ENCODE data around the gene CAMTA2.

CAMTA2 gene

GRCh38 chr17:4949321-4950074 lies 38.0 kb downstream of the CAMTA2 start:
- Histone ChIP-seq H3K4me1 (peaks cover 11% of the 10 kb centered on the region), H3K27ac (peak overlapping the region; percentile 92), H3K27me3 (ENCODE audit: control insufficient read depth, insufficient read depth, low read length) (no peaks in the 10 kb centered on the region), H3K9me3 (ENCODE audit: control insufficient read depth, low read length) (no peaks in the 10 kb centered on the region), H3K36me3 (ENCODE audit: control insufficient read depth, insufficient read depth, low read length) (no peaks in the 10 kb centered on the region), H3K79me2 (peaks cover 4% of the 10 kb centered on the region), H3K9ac (no peak overlapping the region), H2AFZ (peak overlapping the region; percentile 92), H3K4me3 (ENCODE audit: low read depth, low read length) (peak overlapping the region; percentile 98), H3K4me2 (ENCODE audit: low read length) (peak overlapping the region; percentile 79)
- no peak for TF ChIP-seq CTCF (IDR thresholded peaks at IDR 0.05)

DNA sequence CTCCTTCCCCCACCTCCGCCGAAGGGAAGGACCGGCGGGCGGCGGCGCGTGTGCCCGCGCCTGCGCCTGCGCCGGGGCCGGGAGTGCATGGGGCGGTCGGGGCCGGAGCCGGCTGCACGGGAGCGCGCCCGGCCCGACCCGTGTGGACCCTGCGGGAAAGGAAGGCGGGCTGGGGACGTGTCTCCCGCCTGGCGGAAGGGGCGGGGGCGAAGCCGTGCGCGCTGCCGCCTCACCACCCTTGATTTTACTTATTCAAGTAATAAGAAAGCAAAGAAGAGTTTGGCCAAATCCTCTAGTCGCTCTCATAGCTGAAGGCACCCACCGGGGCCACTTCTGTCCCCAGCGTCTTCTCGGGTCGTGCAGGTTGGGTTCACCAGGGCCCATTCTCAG lies 38.5 kb downstream of the CAMTA2 start:
- TF ChIP-seq CTCF (IDR thresholded peaks at IDR 0.05): no peak
- Histone ChIP-seq H3K27ac (peak overlapping the region; percentile 92), H3K4me3 (ENCODE audit: low read depth, low read length) (peak overlapping the region; percentile 98), H2AFZ (peak overlapping the region; percentile 92), H3K9ac (no peak overlapping the region), H3K9me3 (ENCODE audit: control insufficient read depth, low read length) (no peaks in the 10 kb centered on the region), H3K4me2 (ENCODE audit: low read length) (peak overlapping the region; percentile 79), H3K27me3 (ENCODE audit: control insufficient read depth, insufficient read depth, low read length) (no peaks in the 10 kb centered on the region), H3K79me2 (peaks cover 4% of the 10 kb centered on the region), H3K36me3 (ENCODE audit: control insufficient read depth, insufficient read depth, low read length) (no peaks in the 10 kb centered on the region), H3K4me1 (peaks cover 11% of the 10 kb centered on the region)

DNA sequence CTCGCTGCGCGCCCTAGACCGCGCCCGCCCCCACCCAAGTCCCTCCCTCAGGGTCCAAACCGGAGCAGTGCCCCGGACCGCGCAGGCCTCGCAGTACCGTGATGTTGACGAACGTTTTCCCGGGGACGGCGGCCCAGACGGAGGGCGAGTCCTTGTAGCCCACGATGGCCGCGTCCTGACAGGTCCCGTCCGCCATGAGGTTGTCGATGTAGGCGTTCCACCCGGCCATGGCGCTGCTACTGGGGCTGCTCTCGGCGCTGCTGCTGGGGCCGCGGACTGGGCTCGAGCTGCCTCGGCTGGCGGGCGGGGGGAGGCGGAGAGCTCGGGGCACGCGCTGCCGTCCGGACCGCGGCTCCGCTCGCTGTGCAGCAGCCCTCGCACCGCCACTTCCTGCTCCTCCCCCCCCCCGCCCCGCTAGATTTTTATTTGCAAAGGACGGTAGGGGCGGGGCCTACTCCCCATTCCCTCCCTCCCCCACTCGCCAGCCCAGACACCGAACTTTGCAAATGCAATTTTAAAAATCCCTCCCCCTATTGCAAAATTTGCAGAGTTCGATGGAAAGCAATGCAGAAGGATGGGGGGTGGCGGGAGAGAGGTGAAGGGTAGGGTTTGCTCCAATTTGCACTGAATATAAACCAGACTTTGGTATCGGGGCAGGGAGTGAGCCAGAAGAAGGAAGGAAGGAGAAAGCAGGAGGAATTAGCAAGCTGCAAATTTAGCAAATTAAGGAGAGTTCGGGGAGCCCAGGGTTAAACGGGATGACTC lies 39.1 kb downstream of the CAMTA2 start, which contains the start of gene PFN1:
Gene PFN1 (minus strand): TSS at position 365 of the 765 bp plus-strand sequence. CDS start 136 bp downstream, at position 229.
- Histone ChIP-seq H3K79me2 (peaks cover 4% of the 10 kb centered on the region), H3K9ac (peak within 1 kb of the TSS; percentile 94), H3K9me3 (ENCODE audit: control insufficient read depth, low read length) (no peaks in the 10 kb centered on the region), H3K36me3 (ENCODE audit: control insufficient read depth, insufficient read depth, low read length) (no peaks in the 10 kb centered on the region), H3K27ac (peak within 1 kb of the TSS; percentile 92), H3K4me1 (peaks cover 11% of the 10 kb centered on the region), H2AFZ (peak within 1 kb of the TSS; percentile 92), H3K27me3 (ENCODE audit: control insufficient read depth, insufficient read depth, low read length) (no peaks in the 10 kb centered on the region), H3K4me3 (ENCODE audit: low read depth, low read length) (peak within 1 kb of the TSS; percentile 98), H3K4me2 (ENCODE audit: low read length) (peak within 1 kb of the TSS; percentile 79)
- no peak for TF ChIP-seq CTCF (IDR thresholded peaks at IDR 0.05)

GRCh38 chr17:4947411-4948165 lies 39.9 kb downstream of the CAMTA2 start:
- H3K27me3 ChIP-seq (ENCODE audit: control insufficient read depth, insufficient read depth, low read length): no peaks in the 10 kb centered on the region
- peaks cover 4% of the 10 kb centered on the region for H3K79me2 ChIP-seq
- no peaks in the 10 kb centered on the region for H3K36me3 ChIP-seq (ENCODE audit: control insufficient read depth, insufficient read depth, low read length)
- no peak for TF ChIP-seq CTCF (IDR thresholded peaks at IDR 0.05)
- no peaks in the 10 kb centered on the region for H3K9me3 ChIP-seq (ENCODE audit: control insufficient read depth, low read length)
- peak overlapping the region; percentile 92 for H3K27ac ChIP-seq
- peak overlapping the region; percentile 70 for H2AFZ ChIP-seq
- peak overlapping the region; percentile 98 for H3K4me3 ChIP-seq (ENCODE audit: low read depth, low read length)
- H3K4me1 ChIP-seq: peaks cover 11% of the 10 kb centered on the region
- peak overlapping the region; percentile 94 for H3K9ac ChIP-seq
- peak overlapping the region; percentile 79 for H3K4me2 ChIP-seq (ENCODE audit: low read length)

All from parathyroid adenoma (tissue), 2 donors.